Measurements from ENCODE around the gene FAM177A1.
"Not testable (repeated sequence)": the region's sequence is repeated elsewhere in the genome, so short reads cannot be mapped to it uniquely, and the experiment has no call there.

FAM177A1 gene

GRCh38 chr14:35065731-35066130 lies 19.7 kb downstream of the FAM177A1 start:
- not testable (repeated sequence) for DNase-seq

GRCh38 chr14:35068238-35069012 lies 22.4 kb downstream of the FAM177A1 start:
- no peak for DNase-seq

DNA sequence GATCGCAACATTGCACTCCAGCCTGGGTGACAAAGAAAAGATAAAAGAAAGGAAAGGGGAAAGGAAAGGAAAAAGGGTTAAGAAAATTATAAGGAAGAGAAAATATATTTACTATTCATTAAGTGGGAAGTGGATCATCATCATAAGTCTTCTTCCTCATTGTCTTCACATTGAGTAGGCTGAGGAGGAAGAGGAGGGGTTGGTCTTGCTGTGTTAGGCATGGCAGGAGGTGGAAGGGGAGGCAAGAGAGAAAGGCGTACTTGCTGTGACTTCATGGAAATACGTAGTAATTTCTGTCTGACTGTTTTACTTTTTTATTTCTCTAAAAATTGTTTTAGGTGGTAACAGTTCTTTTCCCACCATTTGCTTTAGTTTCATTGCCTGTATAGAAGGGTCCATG lies 26.2 kb downstream of the FAM177A1 start:
- DNase-seq, result no peak

- no peak for DNase-seq
Observed at GRCh38 chr14:35073486-35073885, 27.4 kb downstream of the FAM177A1 start.

DNA sequence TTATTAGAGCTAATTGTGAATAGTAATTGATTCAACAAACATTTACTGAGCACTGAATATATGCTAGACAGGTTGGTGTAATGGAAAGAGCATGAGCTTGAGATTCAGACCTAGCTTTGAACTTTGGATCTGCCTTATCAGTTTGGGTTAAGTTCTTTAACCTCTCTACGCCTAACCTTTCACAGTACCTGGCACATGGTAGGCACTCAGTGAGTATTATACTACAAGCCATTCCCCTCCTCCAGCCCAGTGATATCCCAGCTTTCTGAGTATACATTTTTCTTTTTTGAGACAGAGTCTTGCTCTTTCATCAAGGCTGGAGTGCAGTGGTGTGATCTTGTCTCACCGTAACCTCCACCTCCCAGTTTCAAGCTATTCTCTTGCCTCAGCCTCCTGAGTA lies 32.0 kb downstream of the FAM177A1 start:
- DNase-seq, result no peak

DNA sequence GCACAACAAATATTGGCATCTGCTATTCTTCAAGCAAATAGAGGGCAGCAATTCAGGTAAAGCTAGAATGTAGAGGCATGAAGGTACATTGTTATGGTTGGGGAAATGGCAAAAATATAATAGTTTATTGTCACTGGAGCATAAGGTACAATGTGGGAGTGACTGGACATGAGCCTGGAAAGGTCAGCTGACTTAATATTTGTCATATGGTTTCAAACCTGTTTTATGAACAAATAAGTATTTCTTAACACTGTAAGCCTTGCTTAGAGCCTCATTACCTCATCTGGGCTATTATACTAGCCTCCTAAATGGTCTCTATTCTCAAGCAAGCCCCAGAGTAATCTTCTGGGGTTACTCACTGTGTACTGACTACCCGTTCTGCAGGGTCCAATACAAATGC lies 33.7 kb downstream of the FAM177A1 start:
- DNase-seq, result no peak

- no peak for DNase-seq
Observed at GRCh38 chr14:35083530-35084150, 37.6 kb downstream of the FAM177A1 start.

GRCh38 chr14:35085441-35085840 lies 39.4 kb downstream of the FAM177A1 start:
- no peak for DNase-seq

GRCh38 chr14:35088514-35088913 lies 42.4 kb downstream of the FAM177A1 start:
- DNase-seq, result no peak

GRCh38 chr14:35094645-35095044 lies 48.6 kb downstream of the FAM177A1 start:
- DNase-seq, result not testable (repeated sequence)

DNA sequence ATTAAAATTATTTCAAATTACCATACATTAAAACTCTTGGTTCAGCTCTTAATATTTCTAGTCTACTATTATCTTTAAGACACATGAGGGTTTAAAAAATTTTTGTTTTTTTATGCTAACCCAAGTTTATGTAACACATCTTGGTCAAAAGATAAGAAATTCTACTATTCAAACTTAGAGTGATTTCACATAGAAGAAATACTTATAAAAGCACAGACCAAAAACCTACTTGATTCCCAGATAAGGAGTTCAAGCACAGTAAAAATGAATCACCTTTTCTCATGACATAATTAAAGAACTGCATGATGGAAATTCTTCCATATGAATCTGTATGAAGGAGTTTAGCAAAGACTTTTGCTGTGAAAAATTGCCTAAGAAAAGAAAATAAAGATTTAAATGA lies 61.8 kb downstream of the FAM177A1 start:
- no peak for DNase-seq

GRCh38 chr14:35112641-35113040 lies 66.6 kb downstream of the FAM177A1 start:
- DNase-seq, result no peak

- no peak for DNase-seq
Observed at GRCh38 chr14:35113308-35113950, 67.4 kb downstream of the FAM177A1 start.

DNA sequence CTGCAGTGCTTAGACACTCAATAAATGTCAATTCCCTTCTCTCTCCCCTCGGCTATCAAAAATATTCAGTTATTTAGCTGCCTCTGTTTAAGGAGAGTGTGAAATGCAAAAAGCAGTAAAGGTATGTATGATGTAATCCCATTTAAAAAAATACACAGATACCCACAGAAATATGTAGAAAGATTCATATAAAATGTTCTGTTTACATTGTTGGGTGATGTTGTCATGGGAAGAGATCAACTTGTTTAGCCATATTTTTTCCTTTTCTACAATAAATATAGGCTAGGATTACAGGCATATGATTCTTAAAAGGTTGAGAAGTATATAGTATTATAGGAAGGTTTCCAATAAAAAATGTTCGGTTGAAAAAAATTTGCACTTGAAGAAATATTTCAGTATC lies 68.0 kb downstream of the FAM177A1 start:
- no peak for DNase-seq

DNA sequence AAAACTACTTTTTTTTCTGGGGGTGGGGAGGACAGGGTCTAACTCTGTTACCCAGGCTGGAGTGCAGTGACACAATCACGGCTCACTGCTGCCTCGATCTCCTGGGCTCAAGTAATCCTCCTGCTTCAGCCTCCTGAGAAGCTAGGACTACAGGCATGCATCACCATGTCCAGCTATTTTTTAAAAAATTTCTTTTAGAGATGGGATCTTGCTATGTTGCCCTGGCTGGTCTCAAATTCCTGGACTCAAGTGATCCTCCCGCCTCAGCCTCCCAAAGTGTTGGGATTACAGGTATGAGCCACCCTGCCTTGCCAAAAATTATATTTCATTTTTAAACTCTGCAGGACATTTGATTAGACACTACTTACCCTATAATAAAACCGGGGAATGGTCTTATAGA lies 70.2 kb downstream of the FAM177A1 start:
- no peak for DNase-seq

DNA sequence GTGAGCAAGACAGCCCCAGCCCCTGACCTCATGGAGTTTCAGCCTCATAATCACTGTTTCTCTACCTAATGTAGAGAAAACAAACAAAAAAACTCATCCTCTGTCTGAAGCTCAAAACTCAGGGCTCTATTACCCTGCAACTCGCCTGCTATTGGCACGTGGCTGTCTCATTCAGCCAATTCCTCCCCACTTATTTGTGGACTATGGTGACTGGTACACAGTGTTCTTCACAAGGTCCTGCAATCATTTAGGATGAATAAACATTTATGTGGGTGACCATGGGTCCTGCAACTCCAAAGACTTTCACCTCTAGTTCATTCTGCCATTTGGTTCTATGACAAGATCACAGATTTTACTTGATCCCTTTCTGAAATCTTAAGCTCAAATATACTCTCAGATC lies 71.0 kb downstream of the FAM177A1 start:
- no peak for DNase-seq

GRCh38 chr14:35121026-35121886 lies 75.2 kb downstream of the FAM177A1 start:
- peak; percentile 28 for DNase-seq

DNA sequence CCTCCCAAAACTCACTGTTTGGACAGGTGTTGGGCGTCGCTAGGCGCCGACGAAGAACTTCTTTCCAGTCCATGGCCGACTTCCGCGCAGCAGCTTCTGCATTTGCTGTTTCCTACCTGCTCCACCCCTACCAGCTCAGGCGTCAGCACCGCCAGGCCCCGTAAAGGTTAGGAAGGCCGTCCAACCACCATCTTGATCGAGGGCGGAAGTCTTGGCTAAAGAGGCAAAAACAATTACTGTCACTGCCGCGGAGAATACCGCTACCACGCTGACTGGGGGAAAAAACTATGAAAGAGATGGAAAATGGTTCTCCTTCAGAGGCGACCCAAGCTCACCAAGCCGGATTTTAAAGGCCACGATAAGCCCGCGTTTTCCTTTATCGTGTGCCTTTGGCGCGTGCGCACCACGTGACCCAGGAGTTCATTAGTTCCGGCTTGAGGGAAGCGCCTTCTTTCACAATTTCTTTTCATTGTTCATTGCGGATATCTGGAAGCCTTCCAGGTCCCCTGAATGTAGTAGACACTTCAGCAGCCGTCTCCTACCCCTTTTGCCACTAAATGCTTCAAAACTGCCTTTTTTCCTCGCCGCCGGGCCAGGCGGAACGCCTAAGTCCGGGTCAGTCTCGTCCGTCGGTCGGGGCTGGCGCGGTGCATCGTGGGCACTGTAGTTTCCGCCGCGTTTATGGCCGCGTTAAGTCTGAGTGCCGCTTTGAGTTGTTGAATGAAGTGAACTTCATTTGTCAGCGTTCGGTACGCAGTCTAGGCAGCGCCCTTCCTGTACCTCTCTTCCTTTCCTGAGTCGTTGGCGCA lies 76.0 kb downstream of the FAM177A1 start, which contains the start of the genes PPP2R3C and PRORP:
Gene PPP2R3C, minus strand, starts transcription at position 104 of the 809 bp plus-strand sequence. Its CDS starts 31 bp downstream, at position 73.
Gene PRORP, plus strand, starts transcription at position 666 of the 809 bp plus-strand sequence. CDS start 694 bp downstream, outside the sequence.
- peak; percentile 93 for DNase-seq

DNA sequence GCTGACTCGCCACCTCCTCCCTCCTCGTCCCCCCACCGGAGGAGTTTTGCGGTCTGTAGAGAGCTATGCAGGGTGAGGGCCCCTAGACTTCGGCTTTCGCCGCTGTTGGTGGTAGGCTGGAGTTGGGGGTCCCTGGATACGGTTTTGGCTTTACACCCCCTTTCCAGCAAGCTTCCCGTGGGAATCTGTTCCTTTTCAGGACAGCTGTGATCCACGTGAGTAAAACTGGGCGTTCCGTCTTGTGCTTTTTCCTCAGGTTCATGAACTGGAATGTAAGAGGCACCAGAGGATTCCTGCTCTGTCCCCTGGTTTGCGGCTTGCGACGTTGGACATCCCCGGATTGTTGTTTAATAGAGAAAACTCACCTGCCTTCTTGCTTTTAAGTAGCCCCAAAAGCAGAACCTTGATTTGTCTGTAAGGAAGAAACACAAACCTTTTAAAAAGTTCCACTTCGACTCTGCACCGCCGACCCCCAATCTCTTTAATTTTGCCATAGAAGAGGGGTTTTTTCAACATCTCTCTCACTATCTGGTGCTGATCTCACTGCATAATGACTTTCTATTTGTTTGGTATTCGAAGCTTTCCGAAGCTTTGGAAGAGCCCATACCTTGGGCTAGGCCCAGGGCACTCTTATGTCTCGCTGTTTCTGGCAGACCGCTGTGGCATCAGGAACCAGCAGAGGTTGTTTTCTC lies 76.8 kb downstream of the FAM177A1 start:
- DNase-seq, result no peak

GRCh38 chr14:35123388-35123703 lies 77.3 kb downstream of the FAM177A1 start:
- no peak for DNase-seq

GRCh38 chr14:35124127-35124526 lies 78.1 kb downstream of the FAM177A1 start:
- no peak for DNase-seq

All from right hindlimb (tissue), 1 donor.